NT2/D1 (cell line): ENCODE data around the gene DNAH8.

Experiments used
- SUZ12 ChIP-seq: IDR thresholded peaks from 2 replicates; pipeline ENCODE4 v1.6.1; 2011; ENCODE audit not compliant: insufficient read length, insufficient read depth; ENCODE audit errors: extremely low read depth
- YY1 ChIP-seq: IDR thresholded peaks from 2 replicates; pipeline ENCODE4 v1.6.1; 2011; ENCODE audit not compliant: insufficient read length, insufficient read depth
- ZNF274 ChIP-seq: IDR thresholded peaks from 2 replicates; pipeline ENCODE4 v1.6.1; 2011; ENCODE audit warnings: mild to moderate bottlenecking, low read depth, low read length

- TF ChIP-seq YY1 (no peak), ZNF274 (no peak), SUZ12 (no peak)
Measured at GRCh38 chr6:38806271-38806670, 91.2 kb downstream of the DNAH8 start.
